ENCODE data around the gene CCDC71.

Gene CCDC71

DNA sequence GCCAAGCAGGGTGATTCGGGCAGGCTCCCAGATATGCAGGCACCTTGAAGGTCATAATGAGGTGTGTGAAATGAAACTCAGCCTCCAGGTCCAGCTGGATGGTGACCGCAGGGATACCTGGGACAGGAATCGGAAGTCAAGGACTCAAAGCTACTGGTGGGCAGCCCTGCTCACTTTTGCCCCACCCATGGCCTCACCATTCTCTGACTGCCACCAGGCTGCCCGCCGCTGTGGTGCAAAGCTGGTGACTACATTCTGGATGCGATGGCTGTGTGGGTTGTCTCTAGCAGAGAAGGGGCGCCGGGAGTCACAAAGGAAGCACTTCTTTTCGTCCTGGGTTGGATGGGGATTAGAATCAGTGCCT lies 34.1 kb downstream of the CCDC71 start:
- DNase-seq (ENCODE audit: low spot score): no peak
- FAIRE-seq: no peak

DNA sequence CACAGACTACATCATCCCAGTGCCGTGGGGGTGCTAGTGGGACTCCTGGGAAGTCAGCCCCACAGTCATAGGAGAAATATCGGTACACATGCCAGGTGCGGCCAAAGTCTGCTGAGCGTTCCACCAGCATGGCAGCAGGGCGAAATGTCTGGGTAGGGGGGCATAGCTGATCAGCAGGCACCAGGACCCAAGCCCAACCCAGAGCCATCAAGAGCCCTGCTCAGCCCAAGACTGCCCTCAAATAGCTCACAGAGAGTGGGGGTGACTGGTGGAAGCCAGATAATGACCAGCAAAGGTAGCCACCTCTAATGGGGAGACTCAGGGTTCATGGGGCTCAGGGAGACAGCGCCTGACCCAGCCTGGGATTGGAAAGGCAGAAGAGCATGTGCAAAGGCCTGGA lies 34.6 kb downstream of the CCDC71 start:
- DNase-seq (ENCODE audit: low spot score) (no peak), FAIRE-seq (no peak)

DNA sequence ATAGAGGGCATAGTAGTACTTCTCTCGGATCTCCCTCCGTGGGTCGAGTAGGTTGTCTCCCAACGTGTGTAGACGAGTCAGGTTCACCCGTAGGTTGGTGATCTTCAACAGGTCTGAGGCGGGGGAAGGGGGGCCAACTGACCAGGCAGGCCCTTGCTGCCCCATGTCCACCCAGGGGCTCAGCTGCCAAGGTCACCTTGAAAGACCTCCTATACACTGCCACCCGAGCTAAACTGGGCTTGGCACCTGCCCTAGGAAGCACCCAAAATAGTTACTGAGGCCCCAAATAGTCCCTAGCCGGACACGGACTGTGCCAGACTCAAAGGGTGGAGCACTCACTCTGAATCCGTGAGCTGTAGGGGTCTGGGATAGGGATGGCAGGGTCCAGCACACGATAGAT lies 35.1 kb downstream of the CCDC71 start:
- DNase-seq (ENCODE audit: low spot score) (no peak), FAIRE-seq (no peak)

DNA sequence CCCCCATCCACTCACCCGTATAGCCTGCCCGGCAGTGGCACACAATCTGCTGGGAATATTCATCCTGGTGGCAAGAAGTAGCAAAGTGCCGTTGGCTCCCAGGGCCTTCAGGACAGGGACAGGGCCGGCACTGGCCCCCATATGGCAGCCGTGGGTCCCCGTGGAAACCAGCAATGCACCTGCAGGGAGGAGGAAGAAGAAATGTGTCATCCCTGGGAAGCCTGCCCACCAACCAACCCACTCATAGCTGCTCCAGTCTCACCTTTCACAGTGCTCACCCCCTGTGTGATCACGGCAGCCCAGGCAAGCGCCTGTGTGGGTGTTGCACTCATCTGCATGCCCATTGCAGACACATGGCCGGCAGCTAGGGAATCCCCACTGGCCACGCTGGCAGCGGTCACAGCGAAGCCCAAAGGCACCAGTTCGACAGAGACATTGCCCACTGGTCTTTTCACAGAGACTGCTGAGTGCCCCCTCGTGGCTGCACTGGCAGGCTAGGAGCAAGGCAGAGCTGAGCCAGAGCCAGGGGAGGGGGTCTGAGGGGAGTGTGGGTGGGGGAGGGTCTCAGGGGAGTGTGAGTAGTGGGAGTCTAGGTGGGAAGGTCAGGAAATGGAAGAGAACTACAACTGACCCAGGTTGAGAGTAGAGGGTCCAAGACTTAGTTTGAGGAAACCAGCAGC lies 41.0 kb downstream of the CCDC71 start:
- no peak for DNase-seq (ENCODE audit: low spot score)
- no peak for FAIRE-seq

DNA sequence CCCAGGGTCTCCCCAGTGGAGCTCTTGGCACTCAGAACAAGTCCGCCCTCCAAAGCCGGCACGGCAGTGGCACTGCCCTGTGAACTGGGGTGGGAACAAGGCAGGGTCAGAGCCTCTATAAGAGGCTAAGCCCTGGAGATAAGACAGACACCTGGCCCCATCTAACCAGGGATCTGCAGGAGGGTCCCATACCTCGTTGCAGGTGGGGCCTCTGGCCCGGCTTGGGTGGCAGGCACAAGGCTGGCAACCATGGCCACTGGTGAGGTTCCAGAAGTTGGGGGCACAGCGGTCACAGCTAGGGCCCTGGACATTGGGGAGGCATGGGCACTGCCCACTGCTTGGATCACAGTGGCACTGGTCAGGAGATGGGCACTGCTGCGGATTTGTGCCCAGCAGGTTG lies 41.9 kb downstream of the CCDC71 start:
- FAIRE-seq (no peak), DNase-seq (ENCODE audit: low spot score) (no peak)

DNA sequence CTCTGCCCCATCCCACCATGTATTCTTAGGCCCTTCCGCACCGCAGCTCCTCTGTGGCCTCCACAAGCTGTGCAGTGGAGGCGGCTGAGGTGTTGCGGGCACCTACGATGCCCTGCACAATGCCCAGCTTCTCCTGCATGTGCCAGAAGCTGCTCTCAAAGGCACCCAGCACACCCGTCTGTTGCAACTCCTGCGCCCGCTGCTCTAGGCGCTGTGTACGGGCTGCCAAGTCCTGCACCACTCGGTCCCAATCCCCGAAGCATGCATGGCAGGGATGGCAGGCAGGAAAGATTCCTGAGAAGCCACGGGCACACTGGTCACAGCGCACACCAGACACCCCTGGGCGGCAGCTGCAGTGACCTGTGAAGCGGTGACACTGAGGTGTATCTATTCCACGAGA lies 42.4 kb downstream of the CCDC71 start:
- no peak for FAIRE-seq
- no peak for DNase-seq (ENCODE audit: low spot score)

DNA sequence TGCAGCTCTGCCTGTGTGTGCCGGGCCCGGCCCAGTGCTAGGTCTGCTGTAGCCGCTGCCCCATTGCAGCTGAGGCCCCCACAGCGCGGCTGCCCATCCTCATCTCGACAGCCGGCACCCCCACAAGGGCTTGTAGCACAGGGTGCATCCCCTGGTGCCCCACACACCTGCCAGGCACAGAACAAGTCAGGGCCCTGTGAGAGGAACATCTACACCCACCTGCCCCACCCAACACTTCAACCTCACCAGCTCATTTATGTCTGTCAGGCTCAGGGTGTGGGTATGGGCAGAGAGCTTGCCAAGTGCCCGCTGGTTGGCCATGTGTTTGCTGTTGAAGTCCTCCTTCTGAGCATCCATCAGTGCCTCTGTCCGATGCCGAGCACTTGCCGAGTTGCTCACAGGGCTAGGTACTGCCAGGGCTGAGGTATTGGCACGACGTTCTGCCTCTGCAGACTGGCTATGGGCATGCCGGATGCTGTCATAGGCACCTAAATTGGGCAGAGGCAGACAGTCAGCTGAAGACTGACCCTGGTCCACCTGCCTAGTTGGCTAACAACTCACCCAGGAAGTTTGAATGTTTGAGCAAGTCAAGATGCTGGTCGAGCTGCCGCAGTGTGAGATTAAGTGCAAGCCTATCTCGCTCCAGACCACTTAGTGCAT lies 43.1 kb downstream of the CCDC71 start:
- FAIRE-seq (no peak), DNase-seq (ENCODE audit: low spot score) (no peak)

DNA sequence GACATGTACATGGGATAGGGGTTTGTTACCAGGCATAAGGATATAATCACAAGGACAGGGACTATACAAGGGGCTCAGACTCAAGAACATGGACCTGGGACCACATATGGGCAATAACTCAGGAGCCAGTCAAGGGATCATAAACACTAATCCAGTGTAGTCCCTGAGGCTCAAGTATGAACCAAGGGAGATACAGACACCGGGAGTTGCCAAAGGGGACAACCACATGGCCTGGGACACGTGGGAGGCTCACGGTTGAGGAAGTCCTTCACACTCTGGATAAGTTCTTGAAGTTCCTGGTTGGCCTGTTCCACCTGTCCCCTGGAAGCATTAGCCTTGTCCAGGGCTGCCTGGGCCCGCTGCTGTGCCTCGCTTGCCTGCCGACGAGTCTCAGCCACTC lies 43.7 kb downstream of the CCDC71 start:
- FAIRE-seq (no peak), DNase-seq (ENCODE audit: low spot score) (no peak)

DNA sequence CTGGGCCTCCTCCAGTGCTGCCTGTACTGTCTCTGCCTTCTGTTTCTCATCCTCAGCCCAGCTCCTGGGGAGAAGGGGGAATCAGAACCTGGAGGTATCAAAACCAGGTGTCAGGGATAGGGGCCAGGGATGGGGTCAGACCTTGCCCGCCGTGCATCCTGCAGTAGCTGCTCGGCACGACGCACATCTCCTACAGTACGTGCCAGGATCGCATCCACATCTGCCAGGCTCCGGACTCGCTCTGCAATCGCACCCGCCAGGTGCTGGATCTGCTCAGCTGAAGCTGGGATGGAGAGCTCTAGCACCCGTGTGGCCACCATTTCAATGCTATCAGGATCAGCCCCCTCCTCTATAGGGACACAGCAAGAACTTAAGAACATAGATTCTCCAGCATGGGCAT lies 44.1 kb downstream of the CCDC71 start:
- FAIRE-seq (no peak), DNase-seq (ENCODE audit: low spot score) (no peak)

DNA sequence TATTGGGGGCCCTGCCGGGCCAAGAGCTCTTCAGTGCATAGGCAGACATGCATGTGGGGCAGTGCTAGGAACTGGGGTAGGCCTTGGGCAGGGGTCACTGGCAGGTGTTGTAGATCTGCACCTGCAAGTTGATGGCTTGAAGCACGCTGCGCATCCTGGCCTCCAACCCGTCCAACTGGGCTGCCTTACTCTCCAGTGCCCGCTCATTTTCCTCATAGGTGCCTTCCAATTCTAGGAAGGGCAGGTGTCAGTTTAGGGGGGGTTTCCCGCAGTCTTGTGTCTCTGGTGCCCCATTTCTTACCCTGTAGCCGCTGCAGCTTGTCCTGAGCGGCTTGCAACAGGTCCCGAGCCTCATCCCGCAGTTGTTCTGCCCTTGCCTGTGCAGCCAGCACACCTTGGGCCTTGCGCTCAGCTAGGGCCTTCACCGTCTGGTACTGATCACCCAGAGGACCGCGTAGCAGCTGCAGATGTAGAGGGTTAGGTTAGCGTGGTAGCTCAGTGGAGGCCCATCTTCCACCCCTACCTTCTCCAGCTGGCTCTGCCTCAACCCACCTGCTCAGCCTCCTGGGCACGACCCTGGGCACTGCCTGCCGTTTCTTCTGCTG lies 44.9 kb downstream of the CCDC71 start:
- DNase-seq (ENCODE audit: low spot score): no peak
- FAIRE-seq: peak; percentile 9

DNA sequence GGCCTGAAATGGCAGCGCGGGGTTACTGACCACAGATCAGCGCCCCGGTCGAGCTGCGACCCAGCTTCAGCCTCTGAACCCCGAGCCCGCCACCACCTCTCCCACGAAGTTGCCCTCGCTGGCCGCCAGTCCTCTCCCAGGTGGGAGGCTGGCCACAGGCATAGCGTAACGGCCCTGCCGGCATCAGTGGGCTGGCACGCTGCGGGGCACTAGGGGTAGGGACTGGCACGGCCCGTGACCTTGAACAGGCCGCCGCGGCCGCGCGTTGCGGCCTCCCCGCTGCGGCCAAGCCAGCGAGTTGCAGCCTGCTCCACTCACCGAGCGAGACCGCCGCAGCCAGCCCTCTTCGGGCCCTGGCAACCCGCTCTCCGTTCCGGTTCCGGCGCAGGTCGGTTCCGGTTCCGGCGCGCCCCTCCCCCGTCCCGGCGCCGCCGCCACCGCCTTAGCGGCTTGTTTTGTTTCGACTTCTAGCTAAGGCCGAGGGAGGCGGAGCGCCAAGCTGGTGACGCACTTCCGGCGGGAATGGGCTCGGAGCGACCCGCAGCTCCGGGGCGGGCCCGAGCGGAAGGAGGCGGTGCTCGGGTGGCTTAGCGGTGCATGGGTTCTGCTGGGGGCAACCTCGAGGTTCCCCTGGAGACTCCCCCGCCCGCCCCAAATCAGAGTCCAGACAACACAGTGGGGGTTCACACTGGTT lies 45.5 kb downstream of the CCDC71 start, which contains the start of gene USP19:
USP19 (minus strand) TSS at position 386 of the 694 bp plus-strand sequence. CDS start 1,678 bp downstream, outside the sequence.
- DNase-seq (ENCODE audit: low spot score) (peak; percentile 96), FAIRE-seq (peak; percentile 91)

DNA sequence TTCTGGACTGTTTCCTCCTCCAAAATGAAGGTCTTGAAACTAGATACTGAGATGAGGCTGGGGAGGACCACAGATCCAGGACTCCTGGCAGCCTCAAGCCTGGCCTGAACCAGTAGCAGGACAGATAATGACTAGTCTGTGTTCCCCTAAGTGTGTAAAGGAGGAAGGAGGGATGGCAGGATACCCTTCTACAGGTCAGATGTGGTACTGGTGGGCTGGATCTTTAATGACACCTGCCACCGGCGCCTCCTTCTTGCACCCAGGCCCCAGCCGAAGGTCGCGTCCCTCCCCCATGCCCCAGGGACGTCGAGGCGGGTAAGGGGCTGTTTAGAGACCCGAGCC lies 46.1 kb downstream of the CCDC71 start:
- FAIRE-seq: no peak

DNA sequence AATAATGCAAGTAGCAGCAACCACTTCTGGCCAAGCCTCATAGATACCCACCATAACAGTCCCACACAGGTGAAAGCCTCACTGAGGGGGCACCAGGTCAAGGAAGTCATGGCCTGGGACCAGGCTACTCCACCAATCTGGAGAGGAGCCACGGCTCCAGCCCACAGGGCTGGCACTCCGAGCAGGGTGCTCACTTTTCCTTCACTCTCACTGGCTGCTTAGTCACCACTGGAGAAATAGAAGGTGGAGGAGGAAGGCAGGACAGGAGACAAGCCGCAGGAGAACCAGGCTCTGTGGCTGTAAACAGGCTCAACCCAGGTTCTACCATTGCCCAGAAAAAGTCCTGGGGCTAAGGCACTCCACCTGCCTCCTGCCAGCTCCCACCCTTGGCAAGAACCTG lies 46.7 kb downstream of the CCDC71 start:
- FAIRE-seq (no peak), DNase-seq (ENCODE audit: low spot score) (no peak)

More for the DNA sequence above, 46.1 kb downstream of the CCDC71 start:
- peak; percentile 18 for DNase-seq (ENCODE audit: low spot score)

DNA sequence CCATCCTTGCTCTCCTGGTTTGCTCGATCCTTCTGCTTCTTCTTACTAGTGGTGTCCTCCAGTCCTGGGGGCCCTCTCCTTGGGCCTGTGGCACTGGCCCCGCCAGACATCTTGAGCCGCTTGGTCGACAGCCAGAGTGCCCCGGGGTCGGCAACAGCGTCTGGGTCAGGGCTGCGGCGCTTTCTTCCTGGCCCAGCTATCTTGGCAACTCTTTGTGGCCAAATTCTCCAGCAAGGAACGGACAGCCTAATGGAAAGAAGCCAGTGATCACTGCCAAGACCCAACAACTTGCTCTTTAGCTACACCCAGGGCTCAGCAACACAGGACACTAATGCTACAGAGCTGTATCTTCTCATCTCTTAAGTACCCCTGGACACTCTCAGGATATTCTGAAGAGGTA lies 47.1 kb downstream of the CCDC71 start:
- no peak for FAIRE-seq
- DNase-seq (ENCODE audit: low spot score): no peak
